NB4 (cell line): ENCODE measurements around the gene KCTD17.

Experiments used
- CTCF ChIP-seq: IDR thresholded peaks from one replicate; pipeline ENCODE4 v1.5.1; 2012; ENCODE audit warnings: low read depth, low read length
- POLR2A ChIP-seq: IDR thresholded peaks from 2 replicates; pipeline ENCODE4 v1.6.1; 2011; ENCODE audit warnings: mild to moderate bottlenecking; ENCODE audit not compliant: insufficient read length; ENCODE audit errors: extremely low read depth

- no peak for TF ChIP-seq CTCF
- TF ChIP-seq POLR2A, result no peak
These were observed 9.5 kb downstream of the KCTD17 start for GRCh38 chr22:37060801-37061610.
